HCT116 (cell line): Measurements from ENCODE around the gene RENBP. TPM values are rescaled to one million over a fixed set of nuclear protein-coding genes. Genes with fewer than 3 reads are reported as not detected.

Source experiments
- ATAC-seq: fragments of 200-7000 bp; cut with Tn5 transposase; 2 replicates; pipeline ENCODE4 v1.9.1; 2020; ENCODE audit warnings: mild to moderate bottlenecking, moderate library complexity
- BruUV-seq: library from RNA; stranded (reverse); fragments of 400-500 nt; replicated peaks from 2 replicates; lab custom pipeline; 2021; lab: Mats Ljungman, UMichigan
- CTCF ChIA-PET: fragments of 300-600 bp; sonication (Branson Sonifier 250); formaldehyde crosslinking; loops from one replicate; lab custom pipeline; 2021; ENCODE audit warnings: antibody characterized with exemption; lab: Charles Lee
- POLR2A ChIA-PET: fragments of 300-600, 350-600 bp; sonication (Branson Sonifier 250); formaldehyde crosslinking; loops from one replicate; lab custom pipeline; 2021; ENCODE audit warnings: antibody characterized with exemption; lab: Charles Lee
- RAD21 ChIA-PET, 2 experiments: fragments of 300-600 bp; sonication (Branson Sonifier 250); formaldehyde crosslinking; loops; one replicate each; lab custom pipeline; 2023; ENCODE audit warnings: low total read pairs in 2 of 2; ENCODE audit not compliant: uncharacterized antibody in 2 of 2, unreplicated experiment in 2 of 2, low non-redundant PET in 1 of 2; lab: Charles Lee
- DNase-seq: peaks from one replicate; pipeline ENCODE4 v3.0.0-alpha.2; 2010; ENCODE audit warnings: low read depth, low spot score
- H2AFZ ChIP-seq: fragments of 200-600 bp; shearing (Covaris generic), sonication (generic); 2 replicates; pipeline ENCODE4 v1.6.1; 2017; ENCODE audit warnings: low read depth, mixed run types, mixed read lengths, antibody characterized with exemption, low read length; ENCODE audit not compliant: poor library complexity, severe bottlenecking
- H3K27ac ChIP-seq: 2 replicates; pipeline ENCODE4 v1.5.1; 2012; ENCODE audit warnings: low read depth, low read length
- H3K27me3 ChIP-seq: fragments of 200-600 bp; sonication (generic); 2 replicates; pipeline ENCODE4 v1.6.1; 2016; ENCODE audit warnings: mixed run types, low read length, mixed read lengths; ENCODE audit not compliant: insufficient read depth
- H3K36me3 ChIP-seq, 2 experiments: fragments of 200-500 bp in 1 of 2; fragments of 200-600 bp in 1 of 2; sonication (Bioruptor generic) in 1 of 2; sonication (generic) in 1 of 2; 2 replicates each; pipeline versions ENCODE4 v1.5.1 to v1.6.1; 2014 to 2016; ENCODE audit warnings: low read length in 2 of 2, inconsistent platforms in 1 of 2, mixed read lengths in 1 of 2, mixed run types in 1 of 2; ENCODE audit not compliant: insufficient read depth in 2 of 2, control insufficient read depth in 1 of 2
- H3K4me1 ChIP-seq, 2 experiments: fragments of 200-600 bp in 1 of 2; sonication (generic) in 1 of 2; 2 replicates each; pipeline versions ENCODE4 v1.5.1 to v1.6.1; 2012 to 2017; ENCODE audit warnings: low read length in 2 of 2, inconsistent platforms in 1 of 2, mild to moderate bottlenecking in 1 of 2, mixed read lengths in 1 of 2, mixed run types in 1 of 2, moderate library complexity in 1 of 2; ENCODE audit not compliant: insufficient read depth in 2 of 2, control insufficient read depth in 1 of 2
- H3K4me2 ChIP-seq: fragments of 200-600 bp; sonication (generic); 2 replicates; pipeline ENCODE4 v1.6.1; 2017; ENCODE audit warnings: mixed run types, low read length, mixed read lengths
- H3K4me3 ChIP-seq, 2 experiments: fragments of 200-600 bp in 1 of 2; sonication (generic) in 1 of 2; replicated peaks in 1 of 2; 2 replicates each; pipeline ENCODE4 v1.5.1; 2011 to 2016; ENCODE audit warnings: low read length in 2 of 2, control low read depth in 1 of 2, low read depth in 1 of 2, mild to moderate bottlenecking in 1 of 2, mixed read lengths in 1 of 2, mixed run types in 1 of 2
- H3K79me2 ChIP-seq: fragments of 200-600 bp; sonication (generic); 2 replicates; pipeline ENCODE4 v1.6.1; 2017; ENCODE audit warnings: mild to moderate bottlenecking, mixed run types, low read length, moderate library complexity, mixed read lengths; ENCODE audit not compliant: insufficient read depth
- H3K9ac ChIP-seq: fragments of 200-600 bp; sonication (generic); 2 replicates; pipeline ENCODE4 v1.6.1; 2016; ENCODE audit warnings: low read length, mixed read lengths
- H3K9me2 ChIP-seq: fragments of 200-600 bp; sonication (generic), shearing (Covaris generic); 2 replicates; pipeline ENCODE4 v1.6.1; 2017; ENCODE audit warnings: mixed run types, mild to moderate bottlenecking, moderate library complexity; ENCODE audit not compliant: insufficient read depth
- H3K9me3 ChIP-seq, 2 experiments: fragments of 200-500 bp in 1 of 2; fragments of 200-600 bp in 1 of 2; sonication (Bioruptor generic) in 1 of 2; sonication (generic) in 1 of 2; 2 replicates each; pipeline ENCODE4 v1.6.1; 2014 to 2017; ENCODE audit warnings: low read length in 2 of 2, mixed read lengths in 2 of 2, inconsistent platforms in 1 of 2, low read depth in 1 of 2, mild to moderate bottlenecking in 1 of 2, mixed run types in 1 of 2, moderate library complexity in 1 of 2; ENCODE audit not compliant: control insufficient read depth in 1 of 2, insufficient read depth in 1 of 2
- H4K20me1 ChIP-seq: fragments of 200-600 bp; sonication (generic), shearing (Covaris generic); 2 replicates; pipeline ENCODE4 v1.6.1; 2017; ENCODE audit warnings: mixed run types, mild to moderate bottlenecking, moderate library complexity; ENCODE audit not compliant: insufficient read depth
- ATF3 ChIP-seq: IDR thresholded peaks from 2 replicates; pipeline ENCODE4 v1.6.1; 2012
- CEBPB ChIP-seq: IDR thresholded peaks from 2 replicates; pipeline ENCODE4 v1.6.1; 2012; ENCODE audit warnings: low read depth
- EGR1 ChIP-seq: IDR thresholded peaks from 2 replicates; pipeline ENCODE4 v1.6.1; 2012; ENCODE audit warnings: low read depth
- ELF1 ChIP-seq: IDR thresholded peaks from 2 replicates; pipeline ENCODE4 v1.6.1; 2012; ENCODE audit warnings: low read depth, borderline replicate concordance
- FOSL1 ChIP-seq: IDR thresholded peaks from 2 replicates; pipeline ENCODE4 v1.6.1; 2012; ENCODE audit warnings: low read depth
- JUND ChIP-seq: IDR thresholded peaks from 2 replicates; pipeline ENCODE4 v1.6.1; 2012
- POLR2A ChIP-seq: IDR thresholded peaks from 2 replicates; pipeline ENCODE4 v1.7.0; 2011; ENCODE audit warnings: borderline replicate concordance; ENCODE audit not compliant: insufficient read depth, insufficient read length; ENCODE audit errors: extremely low read depth
- POLR2AphosphoS5 ChIP-seq: IDR thresholded peaks from 2 replicates; pipeline ENCODE4 v1.6.1; 2011; ENCODE audit warnings: mild to moderate bottlenecking, low read depth, low read length, moderate library complexity
- SIN3A ChIP-seq: IDR thresholded peaks from 2 replicates; pipeline ENCODE4 v1.6.1; 2012; ENCODE audit warnings: low read depth
- SP1 ChIP-seq: IDR thresholded peaks from 2 replicates; pipeline ENCODE4 v1.6.1; 2012; ENCODE audit warnings: low read depth
- SRF ChIP-seq: IDR thresholded peaks from 2 replicates; pipeline ENCODE4 v1.6.1; 2012; ENCODE audit warnings: low read depth
- TCF7L2 ChIP-seq: IDR thresholded peaks from 2 replicates; pipeline ENCODE4 v1.7.0; 2011; ENCODE audit warnings: borderline replicate concordance, inconsistent platforms; ENCODE audit not compliant: insufficient read depth, insufficient read length; ENCODE audit errors: extremely low read depth
- YY1 ChIP-seq: IDR thresholded peaks from 2 replicates; pipeline ENCODE4 v1.6.1; 2011; ENCODE audit warnings: low read length, low read depth, moderate library complexity, mild to moderate bottlenecking; ENCODE audit not compliant: insufficient replicate concordance; ENCODE audit errors: extremely low read depth
- ZBTB33 ChIP-seq: IDR thresholded peaks from 2 replicates; pipeline ENCODE4 v1.6.1; 2011; ENCODE audit warnings: mild to moderate bottlenecking, low read length, moderate library complexity; ENCODE audit not compliant: insufficient replicate concordance; ENCODE audit errors: extremely low read depth
- ZFX ChIP-seq: fragments of 450-650 bp; IDR thresholded peaks from 2 replicates; pipeline ENCODE4 v1.6.1; 2017
- ZNF274 ChIP-seq: fragments of 200-500 bp; sonication (Bioruptor generic); IDR thresholded peaks from 2 replicates; pipeline ENCODE4 v1.6.1; 2014; ENCODE audit warnings: mild to moderate bottlenecking, low read depth, low read length, inconsistent platforms
- intact Hi-C: fragments of 100-400 bp; cut with micrococcal nuclease; formaldehyde crosslinking; loops from 2 replicates; pipeline ENCODE4 v1.10.0; 2022
- total RNA-seq: library from RNA; stranded (reverse); gene quantifications from one replicate; pipeline ENCODE4 v1.2.1, GENCODE V29; 2021; ENCODE audit not compliant: unreplicated experiment
- TF ChIP-seq, protein P1 (sequence below): IDR thresholded peaks from 2 replicates; pipeline ENCODE4 v1.6.1; 2012; ENCODE audit warnings: low read depth

RENBP gene
- total RNA-seq, 1 experiment from 2014 or later: 1.3 TPM

DNA sequence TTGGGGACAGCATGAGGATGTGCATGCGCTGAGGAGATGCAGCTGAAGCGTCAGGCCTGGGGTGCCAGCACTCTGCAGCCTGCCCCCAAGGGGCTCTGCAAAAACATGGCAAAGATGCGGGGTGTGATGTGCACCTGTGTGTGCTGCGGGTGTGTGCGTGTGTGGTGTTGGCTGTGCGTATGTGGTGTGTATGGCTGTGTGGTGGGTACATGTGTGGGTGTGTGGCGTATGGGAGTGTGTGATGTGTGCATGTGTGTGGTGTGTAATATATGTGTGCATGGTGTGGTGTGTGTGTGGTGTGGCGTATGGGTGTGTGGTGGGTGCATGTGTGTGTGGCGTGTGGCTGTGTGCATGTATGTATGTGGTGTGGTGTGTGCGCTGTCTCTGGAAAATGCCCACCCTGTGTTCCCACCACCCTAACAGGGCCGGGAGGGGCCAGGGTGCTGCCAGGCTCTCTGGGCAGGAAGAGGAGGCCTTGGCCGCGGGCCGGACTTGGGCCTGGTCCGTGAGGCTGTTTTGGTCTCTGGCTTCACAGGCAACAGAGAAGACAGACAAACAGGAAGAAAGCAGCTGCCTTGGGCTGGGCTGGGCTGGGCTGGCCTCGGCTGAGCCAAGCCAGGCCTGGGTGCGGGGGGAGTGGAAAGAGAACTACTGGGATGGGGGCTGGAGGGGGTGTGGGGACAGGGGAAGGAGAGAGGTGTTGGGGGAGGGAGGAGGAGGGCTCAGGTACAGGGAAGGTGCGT is 41.0 kb downstream of the RENBP start:
- Histone ChIP-seq H3K4me1 (peaks cover 6 to 23% of the 10 kb centered on the region in 2 experiments; a peak in 2 of 4 replicates), H2AFZ (no peak overlapping the region), H3K4me3 (no peak overlapping the region), H3K36me3 (no peaks in the 10 kb centered on the region), H3K27ac (no peak overlapping the region)
- intact Hi-C loops: no loop called here
- TF ChIP-seq, protein P1, sequence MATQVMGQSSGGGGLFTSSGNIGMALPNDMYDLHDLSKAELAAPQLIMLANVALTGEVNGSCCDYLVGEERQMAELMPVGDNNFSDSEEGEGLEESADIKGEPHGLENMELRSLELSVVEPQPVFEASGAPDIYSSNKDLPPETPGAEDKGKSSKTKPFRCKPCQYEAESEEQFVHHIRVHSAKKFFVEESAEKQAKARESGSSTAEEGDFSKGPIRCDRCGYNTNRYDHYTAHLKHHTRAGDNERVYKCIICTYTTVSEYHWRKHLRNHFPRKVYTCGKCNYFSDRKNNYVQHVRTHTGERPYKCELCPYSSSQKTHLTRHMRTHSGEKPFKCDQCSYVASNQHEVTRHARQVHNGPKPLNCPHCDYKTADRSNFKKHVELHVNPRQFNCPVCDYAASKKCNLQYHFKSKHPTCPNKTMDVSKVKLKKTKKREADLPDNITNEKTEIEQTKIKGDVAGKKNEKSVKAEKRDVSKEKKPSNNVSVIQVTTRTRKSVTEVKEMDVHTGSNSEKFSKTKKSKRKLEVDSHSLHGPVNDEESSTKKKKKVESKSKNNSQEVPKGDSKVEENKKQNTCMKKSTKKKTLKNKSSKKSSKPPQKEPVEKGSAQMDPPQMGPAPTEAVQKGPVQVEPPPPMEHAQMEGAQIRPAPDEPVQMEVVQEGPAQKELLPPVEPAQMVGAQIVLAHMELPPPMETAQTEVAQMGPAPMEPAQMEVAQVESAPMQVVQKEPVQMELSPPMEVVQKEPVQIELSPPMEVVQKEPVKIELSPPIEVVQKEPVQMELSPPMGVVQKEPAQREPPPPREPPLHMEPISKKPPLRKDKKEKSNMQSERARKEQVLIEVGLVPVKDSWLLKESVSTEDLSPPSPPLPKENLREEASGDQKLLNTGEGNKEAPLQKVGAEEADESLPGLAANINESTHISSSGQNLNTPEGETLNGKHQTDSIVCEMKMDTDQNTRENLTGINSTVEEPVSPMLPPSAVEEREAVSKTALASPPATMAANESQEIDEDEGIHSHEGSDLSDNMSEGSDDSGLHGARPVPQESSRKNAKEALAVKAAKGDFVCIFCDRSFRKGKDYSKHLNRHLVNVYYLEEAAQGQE: no peak
- TF ChIP-seq ZBTB33 (no peak), YY1 (no peak), FOSL1 (no peak), JUND (no peak), SIN3A (no peak), SRF (no peak), ZFX (no peak), ELF1 (no peak), POLR2A (no peak), CEBPB (no peak), ATF3 (no peak), TCF7L2 (no peak), EGR1 (no peak), ZNF274 (no peak), SP1 (no peak), POLR2AphosphoS5 (no peak)
- TF ChIP-seq, all 23 proteins: peak for 0
- H3K9me2 ChIP-seq: no peaks in the 10 kb centered on the region
- ChIA-PET CTCF (no interaction called here), RAD21 (no interaction called here), POLR2A (no interaction called here)
- H3K9me3 ChIP-seq: no peaks in the 10 kb centered on the region
- ATAC-seq (no peak), DNase-seq (no peak)
- H3K4me2 ChIP-seq: no peak overlapping the region
- H4K20me1 ChIP-seq: no peaks in the 10 kb centered on the region
- H3K9ac ChIP-seq: no peak overlapping the region
- H3K79me2 ChIP-seq: no peaks in the 10 kb centered on the region
- BruUV-seq: no TSS peak
- H3K27me3 ChIP-seq: no peaks in the 10 kb centered on the region
